Measurements from ENCODE around the gene GRK3.
"Not testable (repeated sequence)": the region's sequence is repeated elsewhere in the genome, so short reads cannot be mapped to it uniquely, and the experiment has no call there.

GRK3 gene

GRCh38 chr22:25564320-25564978 lies at the start of gene GRK3:
GRK3 (plus strand) TSS chr22:25564675; CDS start chr22:25565041, 366 bp downstream.
- no peaks in the 10 kb centered on the region for H3K79me2 ChIP-seq (ENCODE audit: insufficient read depth, low read length)
- H3K36me3 ChIP-seq (ENCODE audit: insufficient read depth, low read length), result no peaks in the 10 kb centered on the region
- H3K27me3 ChIP-seq (ENCODE audit: insufficient read depth, low read length), result peaks cover 8% of the 10 kb centered on the region; the same call in 1 of the 2 replicates
- H3F3A ChIP-seq (ENCODE audit: insufficient read depth, low read length), result no peaks in the 10 kb centered on the region
- peaks cover 42% of the 10 kb centered on the region for H3K4me1 ChIP-seq (ENCODE audit: insufficient read depth, low read length, severe bottlenecking)
- H3K9me2 ChIP-seq (ENCODE audit: low read depth, low read length), result no peaks in the 10 kb centered on the region
- no peaks in the 10 kb centered on the region for H4K20me1 ChIP-seq (ENCODE audit: insufficient read depth, low read length)
- peak within 1 kb of the TSS; percentile 92 for H3K4me3 ChIP-seq (ENCODE audit: low read depth, low read length, poor library complexity, severe bottlenecking)
- no peak for TF ChIP-seq CTCF (IDR thresholded peaks at IDR 0.05; ENCODE audit: low read length)
- no peak for TF ChIP-seq EZH2 (IDR thresholded peaks at IDR 0.05; ENCODE audit: borderline replicate concordance, low read length)
- H3K9me3 ChIP-seq (ENCODE audit: low read length), result no peaks in the 10 kb centered on the region
- peak within 1 kb of the TSS; percentile 76 for H2AFZ ChIP-seq (ENCODE audit: low read length)
- peak within 1 kb of the TSS; percentile 74 for H3K9ac ChIP-seq (ENCODE audit: low read length)
- peak within 1 kb of the TSS; percentile 86 for H3K4me2 ChIP-seq (ENCODE audit: low read length)
- H3K27ac ChIP-seq (ENCODE audit: low read depth, low read length, poor library complexity, severe bottlenecking), result no peak within 1 kb of the TSS

- Histone ChIP-seq H3K9me2 (ENCODE audit: low read depth, low read length) (no peaks in the 10 kb centered on the region), H3K27ac (ENCODE audit: low read depth, low read length, poor library complexity, severe bottlenecking) (no peak overlapping the region), H2AFZ (ENCODE audit: low read length) (no peak overlapping the region), H3F3A (ENCODE audit: insufficient read depth, low read length) (no peaks in the 10 kb centered on the region), H3K4me2 (ENCODE audit: low read length) (no peak overlapping the region), H3K9me3 (ENCODE audit: low read length) (no peaks in the 10 kb centered on the region), H3K4me3 (ENCODE audit: low read depth, low read length, poor library complexity, severe bottlenecking) (no peak overlapping the region), H3K36me3 (ENCODE audit: insufficient read depth, low read length) (no peaks in the 10 kb centered on the region), H3K27me3 (ENCODE audit: insufficient read depth, low read length) (no peaks in the 10 kb centered on the region), H3K9ac (ENCODE audit: low read length) (no peak overlapping the region), H3K79me2 (ENCODE audit: insufficient read depth, low read length) (no peaks in the 10 kb centered on the region), H3K4me1 (ENCODE audit: insufficient read depth, low read length, severe bottlenecking) (no peaks in the 10 kb centered on the region), H4K20me1 (ENCODE audit: insufficient read depth, low read length) (no peaks in the 10 kb centered on the region)
- TF ChIP-seq CTCF (IDR thresholded peaks at IDR 0.05; ENCODE audit: low read length), result no peak
- TF ChIP-seq EZH2 (IDR thresholded peaks at IDR 0.05; ENCODE audit: borderline replicate concordance, low read length), result no peak
These were observed 46.3 kb upstream of the GRK3 start for GRCh38 chr22:25518000-25518663.

DNA sequence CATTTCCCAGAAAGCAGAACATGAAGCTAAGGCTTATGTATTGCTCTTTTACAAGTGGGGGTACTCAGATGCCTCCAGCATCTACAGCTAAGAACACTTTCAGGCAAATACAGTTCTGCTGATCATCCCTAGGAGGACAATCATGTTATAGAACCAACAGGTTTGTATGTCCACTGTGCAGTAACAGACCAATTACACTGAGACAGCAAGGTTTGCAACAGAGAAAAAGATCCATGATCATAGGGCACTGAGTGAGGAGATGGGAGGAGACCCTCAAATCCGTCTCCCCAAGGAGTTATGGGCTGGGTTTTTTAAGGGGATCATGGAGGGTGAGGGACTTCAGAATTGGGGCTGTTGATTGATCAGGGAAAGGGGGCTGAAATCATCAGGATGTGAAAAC lies 39.1 kb upstream of the GRK3 start:
- Histone ChIP-seq H3K9me3 (ENCODE audit: low read length) (no peaks in the 10 kb centered on the region), H3K27me3 (ENCODE audit: insufficient read depth, low read length) (no peaks in the 10 kb centered on the region), H3K4me2 (ENCODE audit: low read length) (no peak overlapping the region), H3K4me1 (ENCODE audit: insufficient read depth, low read length, severe bottlenecking) (no peaks in the 10 kb centered on the region), H3K9me2 (ENCODE audit: low read depth, low read length) (no peaks in the 10 kb centered on the region), H3F3A (ENCODE audit: insufficient read depth, low read length) (no peaks in the 10 kb centered on the region), H3K79me2 (ENCODE audit: insufficient read depth, low read length) (no peaks in the 10 kb centered on the region), H4K20me1 (ENCODE audit: insufficient read depth, low read length) (no peaks in the 10 kb centered on the region), H3K9ac (ENCODE audit: low read length) (no peak overlapping the region), H3K36me3 (ENCODE audit: insufficient read depth, low read length) (no peaks in the 10 kb centered on the region), H2AFZ (ENCODE audit: low read length) (no peak overlapping the region), H3K4me3 (ENCODE audit: low read depth, low read length, poor library complexity, severe bottlenecking) (no peak overlapping the region), H3K27ac (ENCODE audit: low read depth, low read length, poor library complexity, severe bottlenecking) (no peak overlapping the region)
- TF ChIP-seq EZH2 (IDR thresholded peaks at IDR 0.05; ENCODE audit: borderline replicate concordance, low read length) (no peak), CTCF (IDR thresholded peaks at IDR 0.05; ENCODE audit: low read length) (no peak)

DNA sequence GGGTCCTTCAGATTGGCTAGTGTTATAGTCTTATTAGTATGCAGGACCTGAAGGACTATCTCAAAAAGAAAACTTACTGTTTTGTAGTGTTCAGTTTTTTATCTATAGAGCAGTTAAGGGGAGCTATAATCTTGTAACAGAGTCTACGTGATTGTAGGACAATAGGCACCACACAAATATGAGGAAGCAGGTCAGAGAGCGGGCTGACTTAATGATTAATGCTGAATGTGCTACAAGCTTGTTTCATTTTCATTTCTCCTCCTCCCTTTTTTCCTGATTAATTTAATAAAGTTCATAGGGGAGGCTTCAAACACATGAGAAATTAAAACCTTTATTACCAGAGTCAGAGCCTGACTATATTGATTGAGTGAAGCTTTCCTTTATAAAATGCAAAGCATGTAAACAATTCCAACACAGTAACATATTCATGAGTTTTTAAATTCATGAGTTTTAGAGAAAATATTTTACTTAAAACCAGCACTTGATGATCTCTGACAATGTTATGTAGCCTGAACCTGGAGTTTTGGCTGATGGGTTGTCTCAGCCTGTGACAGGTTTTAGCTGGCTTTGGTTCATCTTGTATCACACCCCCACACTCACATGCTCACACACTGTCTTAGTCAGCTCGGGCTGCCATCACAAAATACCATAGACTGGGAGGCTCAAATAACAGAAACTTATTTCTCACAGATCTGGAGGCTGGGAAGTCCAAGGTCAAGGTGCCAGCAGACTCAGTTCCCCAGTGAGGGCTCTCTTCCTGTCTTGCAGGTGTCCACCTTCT lies 38.5 kb upstream of the GRK3 start:
- H3K9me2 ChIP-seq (ENCODE audit: low read depth, low read length); H3K9ac ChIP-seq (ENCODE audit: low read length); H2AFZ ChIP-seq (ENCODE audit: low read length); H3K4me2 ChIP-seq (ENCODE audit: low read length); H3K27me3 ChIP-seq (ENCODE audit: insufficient read depth, low read length); H3K9me3 ChIP-seq (ENCODE audit: low read length); H3K79me2 ChIP-seq (ENCODE audit: insufficient read depth, low read length); H3K27ac ChIP-seq (ENCODE audit: low read depth, low read length, poor library complexity, severe bottlenecking); H3K4me1 ChIP-seq (ENCODE audit: insufficient read depth, low read length, severe bottlenecking); H4K20me1 ChIP-seq (ENCODE audit: insufficient read depth, low read length); H3K4me3 ChIP-seq (ENCODE audit: low read depth, low read length, poor library complexity, severe bottlenecking); H3F3A ChIP-seq (ENCODE audit: insufficient read depth, low read length); H3K36me3 ChIP-seq (ENCODE audit: insufficient read depth, low read length): not testable (repeated sequence)

DNA sequence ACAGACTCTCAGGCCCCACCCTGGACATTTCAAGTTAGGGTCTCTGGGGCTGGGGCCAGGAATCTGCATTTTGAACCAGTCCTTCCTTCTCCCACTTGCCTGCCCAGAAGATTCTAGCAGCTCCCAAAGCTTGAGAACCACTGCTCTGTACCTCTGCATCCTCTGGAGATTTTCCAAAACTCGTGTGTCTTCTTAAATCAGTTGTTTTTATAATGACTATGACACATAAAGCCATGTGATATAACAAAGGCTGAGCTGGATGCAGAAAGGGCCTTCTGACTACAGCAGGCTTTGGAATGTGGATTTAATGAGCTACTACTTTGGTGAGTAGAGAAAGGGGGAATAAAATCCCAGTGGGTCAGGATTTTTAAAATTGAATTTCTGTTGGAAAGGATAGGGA lies 37.5 kb upstream of the GRK3 start:
- H4K20me1 ChIP-seq (ENCODE audit: insufficient read depth, low read length); H3F3A ChIP-seq (ENCODE audit: insufficient read depth, low read length); H2AFZ ChIP-seq (ENCODE audit: low read length); H3K4me1 ChIP-seq (ENCODE audit: insufficient read depth, low read length, severe bottlenecking); H3K4me2 ChIP-seq (ENCODE audit: low read length); H3K27ac ChIP-seq (ENCODE audit: low read depth, low read length, poor library complexity, severe bottlenecking); H3K36me3 ChIP-seq (ENCODE audit: insufficient read depth, low read length); H3K9ac ChIP-seq (ENCODE audit: low read length); H3K9me2 ChIP-seq (ENCODE audit: low read depth, low read length); H3K9me3 ChIP-seq (ENCODE audit: low read length); H3K27me3 ChIP-seq (ENCODE audit: insufficient read depth, low read length); H3K4me3 ChIP-seq (ENCODE audit: low read depth, low read length, poor library complexity, severe bottlenecking); H3K79me2 ChIP-seq (ENCODE audit: insufficient read depth, low read length): not testable (repeated sequence)
